Activated CD8-positive, alpha-beta T cell treated with anti-CD3 and anti-CD28 coated beads for 36 hours (primary cell): ENCODE measurements around the gene ANXA9. TPM values are rescaled to one million over a fixed set of nuclear protein-coding genes. Genes with fewer than 3 reads are reported as not detected.

Experiments used
- ATAC-seq: fragments of 200-7000 bp; cut with Tn5 transposase; one replicate; pipeline ENCODE4 v1.10.0; 2021; ENCODE audit warnings: mild to moderate bottlenecking, moderate library complexity
- CTCF ChIA-PET: fragments of 350-600 bp; sonication (Branson Sonifier 250); formaldehyde crosslinking; loops from one replicate; lab custom pipeline; 2021; ENCODE audit warnings: antibody characterized with exemption; lab: Charles Lee
- POLR2A ChIA-PET: fragments of 350-600 bp; sonication (Branson Sonifier 250); formaldehyde crosslinking; loops from one replicate; lab custom pipeline; 2021; ENCODE audit warnings: antibody characterized with exemption; lab: Charles Lee
- DNase-seq: peaks from one replicate; pipeline ENCODE4 v3.0.0-alpha.2; 2020
- H3K27ac Mint-ChIP-seq: one replicate; pipeline ENCODE4 v1.8.0; 2021; ENCODE audit warnings: mild to moderate bottlenecking, mixed read lengths
- H3K27me3 Mint-ChIP-seq: one replicate; pipeline ENCODE4 v1.8.0; 2021; ENCODE audit warnings: mixed read lengths
- H3K36me3 Mint-ChIP-seq: one replicate; pipeline ENCODE4 v1.8.0; 2021; ENCODE audit warnings: low read depth, mixed read lengths
- H3K4me1 Mint-ChIP-seq: one replicate; pipeline ENCODE4 v1.8.0; 2021; ENCODE audit warnings: low read depth, mixed read lengths
- H3K4me3 Mint-ChIP-seq: one replicate; pipeline ENCODE4 v1.8.0; 2021; ENCODE audit warnings: mild to moderate bottlenecking, moderate library complexity, mixed read lengths
- H3K9me3 Mint-ChIP-seq: one replicate; pipeline ENCODE4 v1.8.0; 2021; ENCODE audit warnings: mixed read lengths
- intact Hi-C: fragments of 100-400 bp; cut with micrococcal nuclease; formaldehyde crosslinking; loops from one replicate; pipeline ENCODE4 v1.10.0; 2022
- total RNA-seq, 2 experiments: library from RNA; stranded (reverse); gene quantifications; one replicate each; pipeline ENCODE4 v1.2.3, GENCODE V29; 2021
- TF ChIP-seq, protein P1 (sequence below): fragments of 200-600 bp; IDR thresholded peaks from one replicate; pipeline ENCODE4 v1.8.0; 2022; ENCODE audit warnings: antibody characterized with exemption, mild to moderate bottlenecking

ANXA9 gene
- total RNA-seq, 2 experiments from 2014 or later, result 0.25 TPM; not detected in 1

DNA sequence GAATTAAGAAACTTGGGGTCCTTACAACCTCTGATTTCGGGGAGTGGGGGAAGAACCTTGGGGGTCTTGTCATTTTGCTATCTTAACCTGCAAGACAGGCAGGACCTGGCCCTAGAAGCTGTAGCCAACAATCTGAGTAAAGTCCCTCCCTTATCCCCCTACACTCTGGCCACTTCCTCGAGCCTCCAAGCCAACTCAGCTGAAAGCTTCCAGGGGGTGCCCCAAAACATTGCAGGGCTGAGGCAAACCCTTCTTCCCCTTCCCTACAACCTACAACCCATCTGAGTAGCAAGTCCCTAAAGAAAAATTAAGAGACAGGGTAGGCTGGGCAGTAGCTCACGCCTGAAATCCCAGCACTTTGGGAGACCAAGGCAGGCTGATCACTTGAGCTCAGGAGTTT, 12.5 kb upstream of the ANXA9 start:
- peaks cover 32% of the 10 kb centered on the region for H3K4me1 Mint-ChIP-seq
- H3K36me3 Mint-ChIP-seq, result peaks cover 54% of the 10 kb centered on the region
- no peak for ATAC-seq
- peak overlapping the region; percentile 75 for H3K27ac Mint-ChIP-seq
- no peak overlapping the region for H3K4me3 Mint-ChIP-seq
- ChIA-PET POLR2A (interaction anchor here (0.6 to 0.9 kb wide), 2 partner anchors 9 to 137 kb away, joined by 3 read pairs; no protein-coding TSS in a partner anchor), CTCF (interaction anchor here (0.6 to 1.3 kb wide), 2 partner anchors 15 to 149 kb away, joined by 3 to 4 read pairs; no protein-coding TSS in a partner anchor)
- TF ChIP-seq, protein P1, sequence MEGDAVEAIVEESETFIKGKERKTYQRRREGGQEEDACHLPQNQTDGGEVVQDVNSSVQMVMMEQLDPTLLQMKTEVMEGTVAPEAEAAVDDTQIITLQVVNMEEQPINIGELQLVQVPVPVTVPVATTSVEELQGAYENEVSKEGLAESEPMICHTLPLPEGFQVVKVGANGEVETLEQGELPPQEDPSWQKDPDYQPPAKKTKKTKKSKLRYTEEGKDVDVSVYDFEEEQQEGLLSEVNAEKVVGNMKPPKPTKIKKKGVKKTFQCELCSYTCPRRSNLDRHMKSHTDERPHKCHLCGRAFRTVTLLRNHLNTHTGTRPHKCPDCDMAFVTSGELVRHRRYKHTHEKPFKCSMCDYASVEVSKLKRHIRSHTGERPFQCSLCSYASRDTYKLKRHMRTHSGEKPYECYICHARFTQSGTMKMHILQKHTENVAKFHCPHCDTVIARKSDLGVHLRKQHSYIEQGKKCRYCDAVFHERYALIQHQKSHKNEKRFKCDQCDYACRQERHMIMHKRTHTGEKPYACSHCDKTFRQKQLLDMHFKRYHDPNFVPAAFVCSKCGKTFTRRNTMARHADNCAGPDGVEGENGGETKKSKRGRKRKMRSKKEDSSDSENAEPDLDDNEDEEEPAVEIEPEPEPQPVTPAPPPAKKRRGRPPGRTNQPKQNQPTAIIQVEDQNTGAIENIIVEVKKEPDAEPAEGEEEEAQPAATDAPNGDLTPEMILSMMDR, result no peak
- H3K9me3 Mint-ChIP-seq, result no peaks in the 10 kb centered on the region
- no peaks in the 10 kb centered on the region for H3K27me3 Mint-ChIP-seq
- DNase-seq, result no peak
- intact Hi-C loops, result loop anchor here (5.0 kb wide), 1 partner anchor 42 kb away; the partner anchor contains the start of gene SETDB1

DNA sequence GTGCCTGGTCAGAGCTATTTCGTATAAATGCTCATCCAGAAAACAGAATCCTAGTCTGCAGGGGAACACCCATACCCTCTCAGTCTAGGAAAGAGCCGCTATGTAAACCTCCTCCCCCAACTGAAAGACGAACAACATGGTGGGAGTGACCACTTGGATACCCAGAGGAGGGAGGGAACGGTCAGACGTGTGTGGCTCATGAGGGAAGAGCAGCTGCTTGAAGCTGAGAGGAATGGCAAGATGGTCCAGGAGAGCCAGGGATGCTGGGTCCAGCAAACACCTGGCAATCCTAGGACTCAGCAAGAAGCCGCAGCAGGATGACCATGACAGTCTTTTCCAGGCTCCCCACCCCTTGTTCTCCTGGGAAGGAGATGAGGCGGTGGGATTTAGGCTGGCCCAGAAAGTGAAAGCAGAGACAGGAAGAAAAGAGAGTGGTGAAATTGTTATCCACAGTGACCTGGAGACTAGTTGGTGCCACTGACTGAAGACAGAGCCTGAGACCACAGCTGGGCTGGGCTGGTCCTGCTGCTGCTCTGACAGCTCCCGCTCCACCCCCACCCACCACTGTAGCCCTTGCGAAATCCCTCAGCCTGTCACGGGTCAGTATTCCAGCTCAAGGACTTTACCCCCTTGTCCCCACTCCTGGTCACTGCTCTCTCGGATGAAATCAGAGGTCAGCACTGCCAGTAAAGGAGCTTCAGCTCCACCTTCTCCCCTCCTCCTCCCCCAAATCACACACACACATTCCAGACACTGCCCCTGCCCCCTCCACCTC, 11.1 kb upstream of the ANXA9 start:
- Mint-ChIP-seq H3K4me1 (peaks cover 37% of the 10 kb centered on the region), H3K9me3 (no peaks in the 10 kb centered on the region), H3K36me3 (peaks cover 45% of the 10 kb centered on the region), H3K4me3 (no peak overlapping the region), H3K27ac (peak overlapping the region; percentile 90), H3K27me3 (no peaks in the 10 kb centered on the region)
- ATAC-seq, result no peak
- DNase-seq, result no peak
- TF ChIP-seq, protein P1, result no peak
- POLR2A ChIA-PET, result interaction anchor here (1.0 to 1.6 kb wide), 3 partner anchors 9 to 44 kb away, joined by 3 to 5 read pairs (median 4); partner anchors contain the start of gene SETDB1
- CTCF ChIA-PET, result interaction anchor here (1.3 to 1.5 kb wide), 2 partner anchors 12 to 151 kb away, joined by 3 to 4 read pairs; no protein-coding TSS in a partner anchor
- intact Hi-C loops, result loop anchor here (5.0 kb wide), 1 partner anchor 44 kb away; the partner anchor contains the start of gene SETDB1

DNA sequence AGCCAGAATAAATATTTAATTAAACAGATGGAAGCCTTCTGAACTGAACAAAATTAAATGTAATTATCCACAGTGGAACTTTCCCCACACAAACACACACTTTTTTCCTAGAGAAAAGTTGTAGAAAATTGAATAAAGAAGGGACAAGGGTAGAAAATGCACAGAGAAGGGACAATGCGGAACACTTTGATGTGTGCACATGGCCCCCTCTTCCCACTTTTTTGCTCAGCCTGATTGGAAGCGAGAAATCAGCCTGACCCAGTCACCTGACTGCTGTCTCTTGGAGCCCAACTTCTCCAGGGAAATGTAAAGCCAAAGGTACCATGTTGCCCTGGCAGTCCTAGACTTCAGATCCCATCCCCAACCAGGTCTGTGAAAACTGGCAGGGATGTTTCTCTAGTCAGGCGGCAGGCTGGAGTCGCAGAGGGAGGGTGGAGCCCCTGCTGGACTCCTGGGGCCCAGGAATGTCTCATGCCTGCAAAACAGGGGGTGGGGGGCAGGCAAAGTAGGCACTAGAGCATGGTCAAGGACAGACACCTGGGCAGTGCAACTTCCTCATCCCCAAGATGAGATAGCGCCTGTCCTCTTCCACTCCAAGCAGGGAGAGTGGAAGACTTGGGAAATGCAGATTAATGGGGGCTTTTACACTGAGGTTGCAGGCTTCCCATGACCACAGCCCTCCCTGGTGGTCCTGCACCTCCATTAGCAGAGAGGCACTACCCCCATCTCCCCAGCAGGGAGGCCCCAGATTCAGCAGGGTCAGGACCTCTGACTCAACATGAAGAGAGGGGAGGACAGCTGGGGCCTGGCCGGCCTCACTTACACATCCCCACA, 10.3 kb upstream of the ANXA9 start:
- peaks cover 37% of the 10 kb centered on the region for H3K36me3 Mint-ChIP-seq
- peak; percentile 50 for DNase-seq
- H3K27me3 Mint-ChIP-seq, result no peaks in the 10 kb centered on the region
- no peaks in the 10 kb centered on the region for H3K9me3 Mint-ChIP-seq
- POLR2A ChIA-PET, result interaction anchor here (1.0 to 1.6 kb wide), 2 partner anchors 10 to 45 kb away, joined by 3 to 4 read pairs; partner anchors contain the start of gene SETDB1
- H3K4me1 Mint-ChIP-seq, result peaks cover 45% of the 10 kb centered on the region
- peak overlapping the region; percentile 91 for H3K4me3 Mint-ChIP-seq
- TF ChIP-seq, protein P1, result peak; percentile 31
- intact Hi-C loops, result loop anchor here (5.0 kb wide), 1 partner anchor 44 kb away; the partner anchor contains the start of gene SETDB1
- peak; percentile 34 for ATAC-seq
- CTCF ChIA-PET, result interaction anchor here (1.5 kb wide), 1 partner anchor 11 kb away, joined by 3 read pairs; no protein-coding TSS in a partner anchor
- H3K27ac Mint-ChIP-seq, result peak overlapping the region; percentile 90

DNA sequence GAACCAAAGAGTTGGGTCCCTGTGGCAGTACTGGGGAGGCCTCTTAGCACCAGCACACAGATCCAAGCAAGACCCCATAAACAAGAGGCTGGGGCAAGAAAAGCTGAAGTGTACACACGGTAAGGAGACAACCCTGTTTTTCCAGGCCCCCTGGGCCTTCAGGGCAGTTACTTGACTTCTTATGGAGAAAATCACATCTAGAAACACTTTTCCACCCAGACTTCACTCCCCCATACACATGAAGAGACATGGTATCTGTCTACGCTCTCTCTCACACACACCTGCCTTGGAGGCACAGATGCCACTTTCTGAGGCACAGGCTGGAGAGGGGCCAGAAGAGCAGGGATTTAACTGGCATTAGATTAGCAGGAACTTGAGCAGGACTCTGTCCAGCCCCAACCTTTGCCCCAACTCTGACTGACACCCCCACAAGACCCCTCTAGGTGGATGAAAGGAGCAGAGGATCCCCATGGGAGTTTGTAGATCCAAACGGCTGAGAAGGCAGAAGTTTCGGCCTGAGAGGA, 9.6 kb upstream of the ANXA9 start:
- Mint-ChIP-seq H3K9me3 (no peaks in the 10 kb centered on the region), H3K36me3 (peaks cover 32% of the 10 kb centered on the region), H3K27ac (peak overlapping the region; percentile 90), H3K4me3 (peak overlapping the region; percentile 91), H3K4me1 (peaks cover 52% of the 10 kb centered on the region), H3K27me3 (no peaks in the 10 kb centered on the region)
- intact Hi-C loops, result loop anchor here (5.0 kb wide), 1 partner anchor 45 kb away; the partner anchor contains the start of gene SETDB1
- DNase-seq (no peak), ATAC-seq (no peak)
- POLR2A ChIA-PET, result interaction anchor here (1.6 to 1.8 kb wide), 2 partner anchors 11 to 46 kb away, joined by 4 to 10 read pairs; partner anchors contain the start of gene SETDB1
- CTCF ChIA-PET, result no interaction called here
- TF ChIP-seq, protein P1, result no peak
